SU-DHL-6 (cell line): ENCODE results near the gene EPM2AIP1.

Experiments used
- EZH2phosphoT487 ChIP-seq: fragments of 200-600 bp; sonication (generic), shearing (Covaris generic); conservative IDR thresholded peaks from 2 replicates; pipeline ENCODE4 v1.6.1; 2018; ENCODE audit warnings: mild to moderate bottlenecking, antibody characterized with exemption, low read length, moderate library complexity, mixed read lengths
- TF ChIP-seq, protein P1 (sequence below): fragments of 200-600 bp; sonication (generic); IDR thresholded peaks from one replicate; pipeline ENCODE4 v1.5.1; 2017; ENCODE audit warnings: antibody characterized with exemption, mild to moderate bottlenecking, low read length, moderate library complexity; ENCODE audit not compliant: insufficient read depth, poor library complexity, severe bottlenecking

DNA sequence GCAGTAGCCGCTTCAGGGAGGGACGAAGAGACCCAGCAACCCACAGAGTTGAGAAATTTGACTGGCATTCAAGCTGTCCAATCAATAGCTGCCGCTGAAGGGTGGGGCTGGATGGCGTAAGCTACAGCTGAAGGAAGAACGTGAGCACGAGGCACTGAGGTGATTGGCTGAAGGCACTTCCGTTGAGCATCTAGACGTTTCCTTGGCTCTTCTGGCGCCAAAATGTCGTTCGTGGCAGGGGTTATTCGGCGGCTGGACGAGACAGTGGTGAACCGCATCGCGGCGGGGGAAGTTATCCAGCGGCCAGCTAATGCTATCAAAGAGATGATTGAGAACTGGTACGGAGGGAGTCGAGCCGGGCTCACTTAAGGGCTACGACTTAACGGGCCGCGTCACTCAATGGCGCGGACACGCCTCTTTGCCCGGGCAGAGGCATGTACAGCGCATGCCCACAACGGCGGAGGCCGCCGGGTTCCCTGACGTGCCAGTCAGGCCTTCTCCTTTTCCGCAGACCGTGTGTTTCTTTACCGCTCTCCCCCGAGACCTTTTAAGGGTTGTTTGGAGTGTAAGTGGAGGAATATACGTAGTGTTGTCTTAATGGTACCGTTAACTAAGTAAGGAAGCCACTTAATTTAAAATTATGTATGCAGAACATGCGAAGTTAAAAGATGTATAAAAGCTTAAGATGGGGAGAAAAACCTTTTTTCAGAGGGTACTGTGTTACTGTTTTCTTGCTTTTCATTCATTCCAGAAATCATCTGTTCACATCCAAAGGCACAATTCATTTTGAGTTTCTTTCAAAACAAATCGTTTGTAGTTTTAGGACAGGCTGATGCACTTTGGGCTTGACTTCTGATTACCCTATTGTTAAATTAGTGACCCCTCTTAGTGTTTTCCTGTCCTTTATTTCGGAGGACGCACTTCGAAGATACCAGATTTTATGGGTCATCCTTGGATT lies 674 bp upstream of the EPM2AIP1 start, which contains the start of gene MLH1:
- TF ChIP-seq, protein P1, sequence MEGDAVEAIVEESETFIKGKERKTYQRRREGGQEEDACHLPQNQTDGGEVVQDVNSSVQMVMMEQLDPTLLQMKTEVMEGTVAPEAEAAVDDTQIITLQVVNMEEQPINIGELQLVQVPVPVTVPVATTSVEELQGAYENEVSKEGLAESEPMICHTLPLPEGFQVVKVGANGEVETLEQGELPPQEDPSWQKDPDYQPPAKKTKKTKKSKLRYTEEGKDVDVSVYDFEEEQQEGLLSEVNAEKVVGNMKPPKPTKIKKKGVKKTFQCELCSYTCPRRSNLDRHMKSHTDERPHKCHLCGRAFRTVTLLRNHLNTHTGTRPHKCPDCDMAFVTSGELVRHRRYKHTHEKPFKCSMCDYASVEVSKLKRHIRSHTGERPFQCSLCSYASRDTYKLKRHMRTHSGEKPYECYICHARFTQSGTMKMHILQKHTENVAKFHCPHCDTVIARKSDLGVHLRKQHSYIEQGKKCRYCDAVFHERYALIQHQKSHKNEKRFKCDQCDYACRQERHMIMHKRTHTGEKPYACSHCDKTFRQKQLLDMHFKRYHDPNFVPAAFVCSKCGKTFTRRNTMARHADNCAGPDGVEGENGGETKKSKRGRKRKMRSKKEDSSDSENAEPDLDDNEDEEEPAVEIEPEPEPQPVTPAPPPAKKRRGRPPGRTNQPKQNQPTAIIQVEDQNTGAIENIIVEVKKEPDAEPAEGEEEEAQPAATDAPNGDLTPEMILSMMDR, result no peak
- no peak for TF ChIP-seq EZH2phosphoT487
